Measurements from ENCODE around the gene IRX6.

The IRX6 gene

GRCh38 chr16:55323637-55324271, at the start of gene IRX6:
Gene IRX6 (plus strand): TSS chr16:55324203. CDS start chr16:55325092, 889 bp downstream.
- DNase-seq (ENCODE audit: low spot score) = peak; percentile 39

DNA sequence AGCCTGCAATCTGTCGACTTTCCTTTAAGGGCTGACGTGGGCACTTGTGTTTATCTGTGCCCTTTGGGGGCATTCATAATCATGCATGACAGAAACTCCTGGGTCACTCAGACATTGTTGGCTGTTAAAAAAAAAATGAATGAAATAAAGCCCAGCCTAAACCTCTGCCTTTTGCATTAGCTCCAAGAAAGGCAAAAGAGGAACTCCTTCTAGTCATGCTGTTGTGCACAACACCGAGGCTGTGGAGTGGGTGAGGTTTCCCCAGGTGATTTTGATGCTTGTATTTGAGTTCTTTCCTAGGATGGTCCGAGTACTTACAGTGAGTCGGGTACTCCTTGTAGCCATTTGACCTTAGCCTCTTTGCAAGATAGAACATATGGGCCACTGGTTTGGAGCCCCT, 49.6 kb upstream of the IRX6 start:
- no peak for DNase-seq (ENCODE audit: low spot score)

DNA sequence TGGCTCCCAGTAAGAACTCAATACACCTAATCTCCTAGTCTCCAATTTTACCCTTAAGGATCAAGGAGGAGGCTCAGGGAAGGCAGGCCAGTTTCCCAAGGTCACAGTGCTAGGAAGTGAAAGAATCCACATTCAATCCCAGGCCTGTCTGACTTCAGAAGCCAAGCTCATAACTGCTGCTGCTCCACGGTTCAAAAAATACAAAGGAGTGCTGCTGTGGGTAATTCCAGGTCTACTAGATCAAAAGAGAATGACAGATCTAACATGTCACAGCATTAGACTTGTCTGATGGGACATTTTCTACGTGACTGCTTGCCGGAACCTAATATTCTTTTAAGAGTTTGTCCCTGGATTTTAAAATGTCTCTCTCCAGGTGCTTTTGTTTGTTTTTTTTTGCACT, 48.8 kb upstream of the IRX6 start:
- DNase-seq (ENCODE audit: low spot score) = no peak

DNA sequence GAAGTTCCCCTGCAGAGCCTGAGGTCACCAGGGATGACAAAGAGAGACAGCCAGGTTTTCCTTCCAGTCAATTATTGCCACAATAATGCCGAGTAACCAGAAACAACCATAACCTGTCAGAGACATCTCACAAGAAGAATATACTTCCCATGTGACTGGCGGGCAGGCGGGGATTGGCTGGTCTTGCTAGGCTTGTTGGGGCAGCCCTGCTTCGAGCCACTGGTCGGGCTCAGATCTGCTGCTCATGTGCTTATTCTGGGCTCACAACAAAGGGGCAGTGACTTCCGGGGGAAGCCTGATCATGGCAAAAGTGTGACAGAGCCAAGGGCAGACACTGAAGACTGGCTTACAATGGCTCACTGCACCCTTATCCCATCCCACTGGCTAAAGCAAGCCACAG, 48.1 kb upstream of the IRX6 start:
- no peak for DNase-seq (ENCODE audit: low spot score)

- no peak for DNase-seq (ENCODE audit: low spot score)
These were observed 46.5 kb upstream of the IRX6 start for GRCh38 chr16:55277536-55277935.

DNA sequence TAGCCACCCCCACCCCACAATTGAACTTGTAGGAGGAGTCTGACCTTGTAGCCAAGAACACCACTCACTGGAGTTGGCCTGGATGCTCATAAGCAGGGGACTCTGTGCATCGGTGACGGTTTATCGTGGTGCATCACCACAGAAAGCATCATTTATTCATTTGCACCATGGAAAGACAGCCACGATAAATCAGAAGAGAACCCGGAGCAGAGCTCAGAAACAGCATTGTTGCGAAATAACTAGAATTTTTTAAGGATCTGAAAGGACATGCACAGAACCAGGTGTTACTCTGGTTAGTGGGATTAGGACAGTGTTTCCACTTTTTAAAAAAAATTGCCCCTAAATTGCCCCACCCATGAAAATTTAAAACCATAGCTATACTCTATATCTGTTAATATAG, 44.4 kb upstream of the IRX6 start:
- no peak for DNase-seq (ENCODE audit: low spot score)

DNA sequence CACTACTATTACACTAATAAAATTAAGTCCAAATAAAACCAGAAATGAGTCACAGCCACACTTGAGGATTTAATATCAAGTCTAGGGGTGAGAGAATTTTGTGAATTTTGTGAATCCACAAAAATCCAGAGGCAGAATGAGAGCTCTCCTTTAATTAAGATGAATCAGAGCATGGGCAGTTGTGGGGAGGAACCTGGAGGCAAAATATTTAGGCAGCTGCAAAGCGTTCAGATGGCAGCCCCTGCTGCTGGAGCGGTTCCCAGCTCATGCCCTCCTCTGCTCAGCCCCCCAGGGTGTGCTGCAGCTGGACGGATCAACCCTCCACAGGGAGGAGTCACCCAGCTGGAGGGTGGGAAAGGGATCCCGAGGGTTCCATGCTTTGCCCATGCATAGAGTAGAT, 43.4 kb upstream of the IRX6 start:
- no peak for DNase-seq (ENCODE audit: low spot score)

DNA sequence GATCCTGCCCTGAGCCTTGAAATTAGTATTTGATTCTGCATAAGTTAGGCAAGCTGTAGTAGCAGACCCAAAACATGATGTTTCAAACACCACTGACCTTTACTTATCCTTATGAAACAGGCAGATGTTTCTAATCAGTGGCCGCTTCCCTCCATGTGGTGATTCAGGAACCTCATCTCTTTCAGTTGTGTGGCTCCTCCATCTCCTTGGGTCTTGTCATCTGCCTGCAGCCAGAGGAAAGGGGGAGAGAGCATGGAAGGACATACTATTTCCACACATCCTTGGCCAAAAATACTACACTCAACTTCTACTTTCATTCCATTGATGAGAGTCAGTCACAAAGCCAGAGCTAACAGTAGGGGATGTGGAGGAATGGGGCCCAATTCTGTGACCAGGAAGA, 41.6 kb upstream of the IRX6 start:
- DNase-seq (ENCODE audit: low spot score) = no peak

- no peak for DNase-seq (ENCODE audit: low spot score)
These were observed 39.9 kb upstream of the IRX6 start for GRCh38 chr16:55283812-55284717.

DNA sequence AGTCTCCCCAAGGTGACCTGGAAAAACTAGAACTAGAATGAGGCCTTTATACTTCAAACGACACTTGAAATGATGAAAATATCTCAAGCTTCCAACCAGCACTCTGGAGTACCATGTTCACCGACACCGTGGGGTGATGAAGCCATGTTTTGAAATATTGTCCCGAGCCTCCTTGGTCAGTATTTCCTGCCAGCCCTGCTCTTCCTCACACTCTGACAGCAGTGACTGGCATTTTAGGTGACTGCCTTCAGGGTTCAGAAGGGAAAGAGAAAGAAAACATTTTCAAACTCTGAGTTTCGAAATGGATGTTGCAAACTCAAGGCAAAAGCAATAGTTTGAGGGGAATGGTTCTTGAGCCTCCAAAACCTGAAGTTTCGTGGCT, 39.3 kb upstream of the IRX6 start:
- no peak for DNase-seq (ENCODE audit: low spot score)

DNA sequence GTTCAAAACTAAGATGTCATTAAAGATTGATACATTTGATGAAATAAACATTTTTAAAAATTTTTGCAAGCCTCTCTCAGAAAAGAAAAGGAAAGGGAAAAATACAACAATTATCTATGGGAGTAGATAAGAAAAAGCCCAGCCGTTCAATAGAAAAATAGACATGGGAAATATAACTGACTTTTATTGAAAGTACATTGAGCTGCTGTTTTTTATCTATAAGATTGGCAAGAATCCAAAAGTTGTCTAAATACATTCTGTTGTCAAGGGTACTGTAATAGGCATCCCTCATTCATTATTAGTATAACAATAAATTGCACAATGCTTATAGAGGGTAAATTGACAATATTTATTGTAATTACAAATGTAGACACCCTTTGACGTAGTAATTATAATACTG, 38.4 kb upstream of the IRX6 start:
- DNase-seq (ENCODE audit: low spot score) = no peak

- no peak for DNase-seq (ENCODE audit: low spot score)
These were observed 34.6 kb upstream of the IRX6 start for GRCh38 chr16:55289353-55289752.

DNA sequence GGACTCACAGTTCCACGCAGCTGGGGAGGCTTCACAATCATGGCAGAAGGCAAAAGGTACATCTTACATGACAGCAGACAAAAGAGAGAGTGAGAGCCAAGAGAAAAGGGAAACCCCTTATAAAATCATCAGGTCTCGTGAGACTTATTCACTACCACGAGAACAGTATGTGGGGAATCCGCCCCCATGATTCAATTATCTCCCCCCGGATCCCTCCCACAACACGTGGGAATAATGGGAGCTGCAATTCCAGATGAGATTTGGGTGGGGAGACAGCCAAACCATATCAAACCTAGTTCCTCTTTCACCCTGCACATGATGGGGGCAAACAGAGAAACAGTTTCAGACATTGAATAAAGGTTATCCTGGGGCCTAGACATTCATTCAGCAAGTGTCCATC, 32.2 kb upstream of the IRX6 start:
- DNase-seq (ENCODE audit: low spot score) = no peak

- DNase-seq (ENCODE audit: low spot score) = no peak
These were observed 31.5 kb upstream of the IRX6 start for GRCh38 chr16:55292491-55292890.

- no peak for DNase-seq (ENCODE audit: low spot score)
These were observed 29.9 kb upstream of the IRX6 start for GRCh38 chr16:55294129-55294528.

- DNase-seq (ENCODE audit: low spot score) = no peak
These were observed 29.1 kb upstream of the IRX6 start for GRCh38 chr16:55294931-55295342.

DNA sequence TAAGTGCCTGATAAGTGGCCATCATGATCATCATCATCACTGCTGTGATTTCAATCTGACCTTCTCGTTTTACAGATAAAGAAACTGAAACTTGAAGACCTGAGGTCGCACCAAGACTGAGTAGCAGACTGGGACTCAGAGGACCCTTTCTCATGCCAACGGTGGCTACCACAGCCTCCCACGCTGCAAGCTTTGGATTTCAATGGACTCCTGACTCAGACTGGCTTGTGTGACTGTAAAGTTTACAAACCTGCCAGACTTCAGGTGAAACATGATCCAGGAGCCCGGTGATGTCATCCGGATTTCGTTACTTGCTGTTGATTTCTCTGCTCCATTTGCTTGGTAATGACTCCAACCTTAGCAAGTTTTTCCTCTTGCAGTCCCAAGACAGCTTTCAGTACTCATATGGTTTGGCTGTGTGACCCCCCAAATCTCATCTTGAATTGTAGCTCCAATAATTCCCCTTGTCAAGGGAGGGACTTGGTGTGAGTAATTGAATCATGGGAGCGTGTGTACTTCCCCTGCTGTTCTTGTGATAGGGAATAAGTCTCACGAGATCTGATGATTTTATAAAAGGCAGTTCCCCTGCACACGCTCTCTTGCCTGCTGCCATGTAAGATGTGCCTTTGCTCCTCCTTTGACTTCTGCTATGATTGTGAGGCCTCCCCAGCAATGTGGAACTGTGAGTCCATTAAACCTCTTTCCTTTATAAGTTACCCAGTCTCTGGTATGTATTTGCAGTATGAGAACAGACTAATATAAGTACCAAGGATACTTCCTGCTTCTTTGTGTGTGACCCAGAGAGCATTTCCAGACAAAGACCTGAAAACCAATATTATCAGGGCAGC, 26.7 kb upstream of the IRX6 start:
- no peak for DNase-seq (ENCODE audit: low spot score)

- DNase-seq (ENCODE audit: low spot score) = peak; percentile 7
These were observed 26.0 kb upstream of the IRX6 start for GRCh38 chr16:55297910-55298479.

DNA sequence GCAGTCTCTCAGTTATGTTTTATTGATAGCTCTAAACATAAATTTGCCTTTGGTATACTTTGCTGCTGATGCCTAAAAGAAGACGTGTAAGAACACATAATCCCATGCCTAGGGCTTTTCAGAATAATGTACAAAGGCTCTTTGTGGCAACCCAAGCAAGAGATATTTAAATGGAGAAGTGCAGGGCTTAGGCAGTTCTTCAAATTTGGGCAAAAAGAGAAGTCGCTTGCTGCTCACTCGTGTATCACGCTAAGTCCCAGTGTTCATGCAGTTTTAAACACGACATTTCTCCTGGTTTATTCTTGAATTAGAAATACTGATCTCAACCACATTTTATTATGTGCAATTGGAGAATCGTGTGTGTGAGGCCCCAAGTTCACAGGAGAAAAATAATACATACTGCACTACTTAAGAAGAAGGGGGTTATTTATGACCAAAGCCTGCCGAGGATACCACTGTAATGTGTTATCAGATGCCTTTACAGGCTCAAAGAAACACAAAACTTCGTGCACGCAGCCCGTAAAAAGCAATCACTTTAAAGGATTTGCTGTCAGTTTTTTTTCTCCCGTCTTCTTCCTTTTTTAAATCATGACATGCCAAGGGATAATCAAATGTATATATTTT, 22.5 kb upstream of the IRX6 start:
- no peak for DNase-seq (ENCODE audit: low spot score)

DNA sequence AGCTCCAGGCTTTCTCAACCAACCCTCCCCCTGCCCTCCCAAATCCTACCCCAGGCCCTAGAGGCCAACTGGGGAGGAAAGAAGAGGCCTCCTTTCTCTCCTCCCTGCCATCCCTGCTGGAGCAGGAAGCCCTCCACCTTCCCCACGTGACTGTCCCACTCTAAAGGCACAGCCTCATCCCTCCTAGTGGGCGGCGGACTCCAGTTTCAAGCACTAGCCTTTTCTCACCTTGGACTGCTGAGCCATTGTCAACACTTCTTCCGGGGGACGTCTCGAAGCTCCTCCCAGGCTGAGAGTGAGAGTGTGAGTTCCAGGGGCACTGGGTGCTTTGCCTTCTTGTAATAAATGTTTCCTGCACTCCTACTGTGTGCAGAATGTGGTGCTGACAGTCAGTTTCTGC, 21.4 kb upstream of the IRX6 start:
- DNase-seq (ENCODE audit: low spot score) = no peak

GRCh38 chr16:55308973-55309372, 15.0 kb upstream of the IRX6 start:
- no peak for DNase-seq (ENCODE audit: low spot score)

DNA sequence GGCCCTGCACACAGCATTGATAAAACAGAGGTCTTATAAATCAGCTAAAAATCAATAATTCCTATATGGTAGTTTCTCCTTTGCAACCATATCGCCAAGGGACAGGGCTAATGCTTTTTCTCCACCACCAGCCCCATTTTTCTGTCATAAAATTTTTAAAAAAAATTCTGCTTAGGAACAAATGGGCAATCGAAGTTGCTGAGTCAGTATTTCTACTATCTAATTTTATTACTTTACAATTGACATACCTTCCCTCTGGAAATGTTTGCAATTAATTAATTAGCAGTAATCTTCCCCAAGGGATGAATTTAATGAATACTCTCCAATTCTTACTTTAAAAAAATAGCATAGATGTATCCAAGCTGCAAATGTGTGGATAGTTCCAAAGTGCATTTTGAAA, 1.7 kb upstream of the IRX6 start:
- no peak for DNase-seq (ENCODE audit: low spot score)
